ENCODE results near the gene FGG.
"Not testable (repeated sequence)": the region's sequence is repeated elsewhere in the genome, so short reads cannot be mapped to it uniquely, and the experiment has no call there.

DNA sequence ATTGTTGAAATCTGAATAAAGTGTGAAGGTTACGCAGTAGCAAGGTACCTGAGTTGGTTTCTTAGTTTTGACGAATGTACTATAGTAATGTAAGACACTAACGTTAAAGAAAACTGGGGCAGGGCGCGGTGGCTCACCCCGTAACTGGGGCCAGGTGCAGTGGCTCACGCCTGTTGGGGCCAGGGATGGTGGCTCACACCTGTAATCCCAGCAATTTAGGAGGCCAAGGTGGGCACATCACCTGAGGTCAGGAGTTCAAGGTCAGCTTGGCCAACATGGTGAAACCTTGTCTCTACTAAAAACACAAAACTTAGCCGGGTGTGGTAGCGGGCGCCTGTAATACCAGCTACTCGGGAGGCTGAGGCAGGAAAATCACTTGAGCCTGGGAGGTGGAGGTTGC, 15.2 kb downstream of the FGG start:
- TF ChIP-seq POLR2AphosphoS5, EP300 (IDR thresholded peaks at IDR 0.05): not testable (repeated sequence)
- TF ChIP-seq, protein P1, sequence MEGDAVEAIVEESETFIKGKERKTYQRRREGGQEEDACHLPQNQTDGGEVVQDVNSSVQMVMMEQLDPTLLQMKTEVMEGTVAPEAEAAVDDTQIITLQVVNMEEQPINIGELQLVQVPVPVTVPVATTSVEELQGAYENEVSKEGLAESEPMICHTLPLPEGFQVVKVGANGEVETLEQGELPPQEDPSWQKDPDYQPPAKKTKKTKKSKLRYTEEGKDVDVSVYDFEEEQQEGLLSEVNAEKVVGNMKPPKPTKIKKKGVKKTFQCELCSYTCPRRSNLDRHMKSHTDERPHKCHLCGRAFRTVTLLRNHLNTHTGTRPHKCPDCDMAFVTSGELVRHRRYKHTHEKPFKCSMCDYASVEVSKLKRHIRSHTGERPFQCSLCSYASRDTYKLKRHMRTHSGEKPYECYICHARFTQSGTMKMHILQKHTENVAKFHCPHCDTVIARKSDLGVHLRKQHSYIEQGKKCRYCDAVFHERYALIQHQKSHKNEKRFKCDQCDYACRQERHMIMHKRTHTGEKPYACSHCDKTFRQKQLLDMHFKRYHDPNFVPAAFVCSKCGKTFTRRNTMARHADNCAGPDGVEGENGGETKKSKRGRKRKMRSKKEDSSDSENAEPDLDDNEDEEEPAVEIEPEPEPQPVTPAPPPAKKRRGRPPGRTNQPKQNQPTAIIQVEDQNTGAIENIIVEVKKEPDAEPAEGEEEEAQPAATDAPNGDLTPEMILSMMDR (IDR thresholded peaks at IDR 0.05): not testable (repeated sequence)

Measured in suprapubic skin (tissue), 4 donors.